ENCODE results near the gene RSU1.

Gene RSU1

DNA sequence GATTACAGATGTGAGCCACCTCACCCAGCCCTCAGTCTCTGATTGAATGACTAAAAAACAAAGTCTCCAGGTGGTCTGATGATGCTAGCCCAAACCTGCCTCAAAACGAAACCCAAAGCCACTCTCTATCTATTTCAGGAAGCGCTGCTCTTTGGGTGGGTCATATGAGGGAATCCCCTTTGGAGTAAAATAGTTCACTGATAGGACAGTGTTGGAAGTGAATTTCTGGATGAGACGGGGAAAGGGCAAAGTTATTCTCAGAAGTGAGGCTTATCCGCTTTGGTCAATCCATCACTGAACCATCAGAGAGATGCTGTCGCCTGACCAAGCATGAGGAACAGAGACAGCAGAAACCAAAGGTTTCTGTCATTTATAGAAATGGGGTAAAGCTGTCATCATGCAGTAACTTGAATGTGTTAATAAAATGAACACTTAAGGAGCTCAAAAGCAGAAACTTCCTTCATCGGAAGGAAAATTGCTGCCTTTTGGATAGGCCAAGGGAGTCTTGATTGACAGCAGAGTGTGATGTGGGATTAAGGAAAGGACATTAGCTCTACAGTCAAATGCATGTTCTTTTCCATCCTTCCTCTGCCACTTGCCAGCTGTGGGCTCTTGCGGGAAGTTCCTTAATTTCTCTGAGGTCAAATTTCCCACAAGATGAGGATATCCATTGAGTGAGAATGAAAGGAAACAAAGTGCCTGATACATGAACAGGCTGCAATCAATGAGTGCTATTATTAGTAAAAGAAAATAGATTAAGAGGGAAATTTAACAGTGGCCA lies 230.7 kb downstream of the RSU1 start:
- no peak for DNase-seq

- DNase-seq: no peak
Measured at GRCh38 chr10:16585103-16585502, 232.1 kb downstream of the RSU1 start.

DNA sequence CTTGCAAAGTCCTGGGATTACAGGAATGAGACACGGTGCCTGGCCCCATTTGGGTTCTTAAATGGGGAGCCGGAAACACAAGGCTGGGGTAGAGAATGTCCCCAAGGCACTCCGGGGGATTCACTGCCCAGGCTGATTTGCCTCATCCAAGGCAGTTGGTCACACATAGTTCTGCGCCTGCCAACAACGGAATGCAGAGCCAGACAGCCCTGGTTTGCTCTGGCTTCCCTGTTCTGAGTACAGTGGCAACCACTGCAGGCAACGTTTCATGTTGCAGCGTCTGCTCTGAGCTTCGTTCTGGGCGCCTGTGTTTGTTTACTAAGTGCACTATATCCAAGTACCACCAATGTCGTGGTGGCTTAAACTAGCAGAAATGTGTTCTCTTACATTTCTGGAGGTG lies 233.8 kb downstream of the RSU1 start:
- no peak for DNase-seq

- peak; percentile 34 to 45 (median 44) for DNase-seq
Measured at GRCh38 chr10:16581202-16581601, 236.0 kb downstream of the RSU1 start.

GRCh38 chr10:16570731-16571130 lies 246.5 kb downstream of the RSU1 start:
- DNase-seq: no peak

GRCh38 chr10:16566202-16566805 lies 250.9 kb downstream of the RSU1 start:
- peak in 2 of 3 donors; percentile 6 to 7 for DNase-seq

- no peak for DNase-seq
Measured at GRCh38 chr10:16565604-16566003, 251.6 kb downstream of the RSU1 start.

GRCh38 chr10:16562891-16563290 lies 254.3 kb downstream of the RSU1 start:
- no peak for DNase-seq

- no peak for DNase-seq
Measured at GRCh38 chr10:16559236-16559773, 257.9 kb downstream of the RSU1 start.

GRCh38 chr10:16547973-16548372 lies 269.3 kb downstream of the RSU1 start:
- no peak for DNase-seq

- DNase-seq: peak; percentile 18 to 41 (median 34)
Measured at GRCh38 chr10:16545116-16545736, 272.0 kb downstream of the RSU1 start.

- no peak for DNase-seq
Measured at GRCh38 chr10:16544591-16544990, 272.6 kb downstream of the RSU1 start.

DNA sequence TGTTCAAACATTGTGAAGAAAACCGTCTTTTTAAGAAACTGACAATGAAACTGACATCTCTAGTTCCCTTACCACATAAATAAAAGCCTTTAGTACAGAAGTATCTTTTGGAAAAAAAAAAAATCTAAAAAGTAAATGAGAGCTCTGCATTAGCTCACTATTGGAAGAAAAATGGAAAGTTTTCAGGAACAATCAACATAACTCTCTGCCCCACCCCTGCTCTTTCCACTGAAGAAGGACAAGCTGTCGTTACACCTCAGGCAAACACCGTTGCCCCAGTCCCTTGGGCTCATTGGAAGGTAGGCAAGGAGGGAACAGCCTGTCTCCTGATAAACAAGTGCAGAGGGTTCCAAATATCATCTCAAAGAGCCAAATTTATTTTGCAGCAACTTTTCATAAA lies 273.1 kb downstream of the RSU1 start:
- no peak for DNase-seq
